HEK293T (cell line): ENCODE measurements around the gene VSTM4.

Experiments
- BHLHE40 ChIP-seq: fragments of 450-650 bp; IDR thresholded peaks from 2 replicates; pipeline ENCODE4 v1.6.1; 2016; ENCODE audit warnings: mild to moderate bottlenecking, moderate library complexity, borderline replicate concordance
- SP1 ChIP-seq: fragments of 450-650 bp; IDR thresholded peaks from 2 replicates; pipeline ENCODE4 v1.6.1; 2017

DNA sequence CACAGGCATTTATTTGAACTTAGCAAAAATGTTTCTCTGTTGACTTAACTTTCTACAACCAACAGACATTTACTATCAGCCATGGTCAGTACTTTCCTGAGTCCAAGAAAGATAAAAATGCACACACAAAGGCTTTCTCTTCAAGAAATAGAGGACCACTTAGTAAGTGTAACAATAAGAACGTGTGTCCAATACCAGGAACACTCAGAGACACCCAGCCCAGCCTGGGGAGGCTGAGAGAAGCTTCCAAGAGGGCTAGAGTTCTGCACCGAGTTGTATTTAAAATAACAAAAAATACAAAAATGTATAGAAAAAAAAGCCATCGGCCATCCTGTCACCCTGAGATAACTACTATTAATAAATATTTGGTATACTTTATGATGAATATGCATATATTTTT, 35.8 kb downstream of the VSTM4 start:
- TF ChIP-seq BHLHE40 = no peak
- TF ChIP-seq SP1 = no peak
